MCF 10A (cell line): ENCODE results near the gene C6orf136. TPM values are rescaled to one million over a fixed set of nuclear protein-coding genes. Genes with fewer than 3 reads are reported as not detected.

Experiments
- BruUV-seq: library from RNA; stranded (reverse); fragments of 400-500 nt; replicated peaks from 2 replicates; lab custom pipeline; 2021; lab: Mats Ljungman, UMichigan
- CTCF ChIA-PET: fragments of 300-600 bp; sonication (Branson Sonifier 250); formaldehyde crosslinking; extraction: SDS; loops from one replicate; lab custom pipeline; 2021; ENCODE audit warnings: antibody characterized with exemption, inconsistent platforms; lab: Yijun Ruan, JAX
- POLR2A ChIA-PET: fragments of 300-600, 350-650 bp; sonication (Branson Sonifier 250); formaldehyde crosslinking; extraction: SDS; loops from one replicate; lab custom pipeline; 2020; ENCODE audit warnings: antibody characterized with exemption, inconsistent platforms; lab: Yijun Ruan, JAX
- DNase-seq: peaks from one replicate; pipeline ENCODE4 v3.0.0-alpha.2; 2018; ENCODE audit not compliant: unreplicated experiment
- H3K27ac Mint-ChIP-seq: one replicate; pipeline ENCODE4 v1.8.0; 2022; ENCODE audit warnings: mild to moderate bottlenecking, low read depth, mixed read lengths; ENCODE audit not compliant: unreplicated experiment
- H3K27me3 Mint-ChIP-seq: one replicate; pipeline ENCODE4 v1.8.0; 2022; ENCODE audit warnings: mixed read lengths; ENCODE audit not compliant: insufficient read depth, unreplicated experiment
- H3K36me3 Mint-ChIP-seq: one replicate; pipeline ENCODE4 v1.8.0; 2022; ENCODE audit warnings: mild to moderate bottlenecking, moderate library complexity, mixed read lengths; ENCODE audit not compliant: insufficient read depth, unreplicated experiment
- H3K4me1 Mint-ChIP-seq: one replicate; pipeline ENCODE4 v1.8.0; 2022; ENCODE audit warnings: mixed read lengths; ENCODE audit not compliant: insufficient read depth, unreplicated experiment
- H3K4me3 Mint-ChIP-seq: one replicate; pipeline ENCODE4 v1.8.0; 2022; ENCODE audit warnings: mild to moderate bottlenecking, moderate library complexity, mixed read lengths; ENCODE audit not compliant: unreplicated experiment
- H3K9me3 Mint-ChIP-seq: one replicate; pipeline ENCODE4 v1.8.0; 2022; ENCODE audit warnings: mixed read lengths; ENCODE audit not compliant: unreplicated experiment
- intact Hi-C: fragments of 100-400 bp; cut with micrococcal nuclease; formaldehyde crosslinking; loops from 2 replicates; pipeline ENCODE4 v1.14.1; 2022
- total RNA-seq: library from RNA; stranded (reverse); gene quantifications from 2 replicates; pipeline ENCODE4 v1.2.3, GENCODE V29; 2022
- TF ChIP-seq, protein P1 (sequence below): fragments of 200-600 bp; IDR thresholded peaks from one replicate; pipeline ENCODE4 v1.8.0; 2022; ENCODE audit warnings: antibody characterized with exemption, mild to moderate bottlenecking; ENCODE audit not compliant: unreplicated experiment

The C6orf136 gene
- total RNA-seq, 1 experiment from 2014 or later: 10.3 TPM

DNA sequence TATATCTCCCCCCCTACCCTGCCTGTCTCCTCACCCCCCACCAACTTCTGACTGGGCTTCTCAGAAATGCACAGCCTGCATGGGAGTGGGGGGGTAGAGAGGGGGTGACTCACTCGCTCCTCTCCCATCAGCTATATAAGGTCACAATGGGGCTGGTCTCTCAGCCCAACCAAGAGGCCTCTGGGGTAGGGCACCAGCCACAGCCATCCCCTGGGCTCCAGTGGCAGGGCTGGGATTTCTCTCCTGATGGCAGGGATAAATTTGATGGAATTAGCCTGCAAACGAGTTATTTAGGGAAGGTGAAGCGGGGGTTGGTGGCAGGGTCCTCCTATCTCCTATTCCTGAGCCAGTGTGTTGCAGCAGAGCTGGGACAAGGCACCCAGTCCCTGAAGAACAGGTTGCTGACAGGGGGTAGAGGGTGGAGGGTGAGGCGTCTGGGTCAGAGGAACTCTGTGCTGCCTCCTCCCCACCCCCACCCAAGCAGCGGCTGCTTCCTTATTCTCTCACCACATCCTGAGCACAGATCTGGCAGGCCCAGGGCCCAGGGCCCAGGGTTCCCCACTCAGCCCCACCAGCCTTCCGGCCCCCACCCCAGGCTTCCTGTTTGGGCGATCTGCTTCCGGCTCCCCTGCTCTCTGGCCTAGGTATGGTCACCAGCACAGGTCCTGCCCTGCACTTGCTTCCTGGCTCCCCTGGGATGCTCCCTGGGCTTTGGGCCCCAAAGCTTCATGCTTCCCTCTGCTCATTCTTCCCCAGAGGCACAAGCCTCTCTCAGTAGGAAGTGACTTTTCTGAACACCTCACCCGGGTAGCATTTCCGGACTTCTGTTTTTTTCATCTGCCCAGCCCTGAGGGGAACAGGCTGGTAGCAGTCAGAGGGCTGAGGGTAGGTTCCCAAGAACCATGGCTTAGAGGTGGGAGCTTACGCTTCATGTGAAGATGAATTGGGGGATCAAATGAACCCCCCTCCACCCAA, 35.5 kb downstream of the C6orf136 start:
- no peaks in the 10 kb centered on the region for H3K9me3 Mint-ChIP-seq
- TF ChIP-seq, protein P1, sequence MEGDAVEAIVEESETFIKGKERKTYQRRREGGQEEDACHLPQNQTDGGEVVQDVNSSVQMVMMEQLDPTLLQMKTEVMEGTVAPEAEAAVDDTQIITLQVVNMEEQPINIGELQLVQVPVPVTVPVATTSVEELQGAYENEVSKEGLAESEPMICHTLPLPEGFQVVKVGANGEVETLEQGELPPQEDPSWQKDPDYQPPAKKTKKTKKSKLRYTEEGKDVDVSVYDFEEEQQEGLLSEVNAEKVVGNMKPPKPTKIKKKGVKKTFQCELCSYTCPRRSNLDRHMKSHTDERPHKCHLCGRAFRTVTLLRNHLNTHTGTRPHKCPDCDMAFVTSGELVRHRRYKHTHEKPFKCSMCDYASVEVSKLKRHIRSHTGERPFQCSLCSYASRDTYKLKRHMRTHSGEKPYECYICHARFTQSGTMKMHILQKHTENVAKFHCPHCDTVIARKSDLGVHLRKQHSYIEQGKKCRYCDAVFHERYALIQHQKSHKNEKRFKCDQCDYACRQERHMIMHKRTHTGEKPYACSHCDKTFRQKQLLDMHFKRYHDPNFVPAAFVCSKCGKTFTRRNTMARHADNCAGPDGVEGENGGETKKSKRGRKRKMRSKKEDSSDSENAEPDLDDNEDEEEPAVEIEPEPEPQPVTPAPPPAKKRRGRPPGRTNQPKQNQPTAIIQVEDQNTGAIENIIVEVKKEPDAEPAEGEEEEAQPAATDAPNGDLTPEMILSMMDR: no peak
- no peaks in the 10 kb centered on the region for H3K27me3 Mint-ChIP-seq
- H3K36me3 Mint-ChIP-seq: peaks cover 65% of the 10 kb centered on the region
- intact Hi-C loops: no loop called here
- BruUV-seq: no TSS peak
- peaks cover 49% of the 10 kb centered on the region for H3K4me1 Mint-ChIP-seq
- ChIA-PET CTCF (interaction anchor here (0.6 to 17.5 kb wide), 6 partner anchors 10 to 885 kb away, joined by 3 to 537 read pairs (median 4); partner anchors contain the start of genes DHX16, MDC1 and TUBB), POLR2A (interaction anchor here (0.6 to 6.5 kb wide), 15 partner anchors 9 to 1009 kb away, joined by 3 to 251 read pairs (median 7); partner anchors contain the start of genes DDR1, DHX16, FLOT1 and MDC1)
- peak overlapping the region; percentile 94 for H3K4me3 Mint-ChIP-seq
- peak; percentile 68 for DNase-seq
- peak overlapping the region; percentile 80 for H3K27ac Mint-ChIP-seq

DNA sequence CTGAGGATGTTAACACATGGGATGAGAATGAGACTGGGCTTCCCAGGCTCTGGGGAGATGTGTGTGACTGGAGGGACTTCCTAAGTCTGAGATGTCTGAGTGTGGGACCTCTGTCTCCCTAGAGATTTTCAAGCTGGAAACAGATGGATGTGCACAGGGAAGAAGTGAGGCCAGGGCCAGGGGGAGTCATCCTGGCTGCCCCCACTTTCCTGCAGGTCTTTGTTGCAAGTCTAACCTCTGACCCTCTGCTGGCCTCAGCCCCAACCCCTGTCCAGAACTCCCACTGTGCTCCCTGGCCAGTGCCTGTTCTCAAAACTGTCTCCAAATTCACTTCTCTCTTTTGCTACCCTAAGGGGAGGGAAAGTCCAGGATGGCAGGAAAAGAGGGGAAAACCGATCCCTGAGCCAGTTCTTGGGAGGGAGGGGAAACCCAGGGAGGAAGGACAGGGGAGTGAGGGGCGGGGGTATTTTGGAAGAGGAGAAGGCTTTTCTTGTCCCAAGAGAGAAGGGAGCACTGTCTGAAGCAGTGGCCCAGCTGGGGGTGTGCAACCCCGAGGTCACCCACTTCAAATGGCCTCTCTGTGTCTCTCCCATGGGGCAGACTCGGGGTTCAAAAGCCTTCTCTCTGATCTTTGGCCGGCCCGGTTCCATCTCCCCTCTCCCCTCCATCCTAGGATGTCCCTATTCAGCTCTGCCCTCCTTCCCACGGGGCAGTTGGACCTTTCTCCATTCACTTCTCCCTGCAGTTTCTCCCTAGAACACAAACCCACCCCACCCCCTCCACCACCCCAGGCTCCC, 36.4 kb downstream of the C6orf136 start:
- Mint-ChIP-seq H3K4me3 (peak overlapping the region; percentile 94), H3K27ac (peak overlapping the region; percentile 80), H3K4me1 (peaks cover 56% of the 10 kb centered on the region), H3K36me3 (peaks cover 56% of the 10 kb centered on the region), H3K27me3 (no peaks in the 10 kb centered on the region), H3K9me3 (no peaks in the 10 kb centered on the region)
- CTCF ChIA-PET: interaction anchor here (0.7 to 17.5 kb wide), 3 partner anchors 43 to 65 kb away, joined by 3 to 537 read pairs (median 3); partner anchors contain the start of genes MDC1 and TUBB
- DNase-seq: peak; percentile 39
- TF ChIP-seq, protein P1: no peak
- intact Hi-C loops: no loop called here
- POLR2A ChIA-PET: interaction anchor here (0.6 to 6.5 kb wide), 14 partner anchors 11 to 280 kb away, joined by 3 to 251 read pairs (median 6); partner anchors contain the start of genes DDR1, DHX16, FLOT1 and MDC1
- BruUV-seq: no TSS peak

DNA sequence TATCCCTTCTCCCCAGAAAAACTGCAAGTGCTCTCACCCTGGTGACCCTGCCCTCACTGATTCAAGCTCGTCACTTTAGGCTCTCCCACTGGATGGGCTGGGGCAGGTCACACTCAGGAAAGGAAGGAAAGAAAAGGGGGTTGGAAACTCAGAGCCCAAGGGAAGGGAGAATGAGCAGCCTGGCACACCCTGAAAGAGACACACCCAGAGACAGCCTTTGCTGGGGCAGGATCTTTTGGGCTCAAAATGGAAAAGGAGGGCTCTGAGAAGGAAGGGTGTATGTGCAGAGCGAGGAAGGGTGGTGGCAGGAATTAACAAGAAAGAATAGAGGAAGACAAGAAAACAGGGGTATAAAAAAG, 37.0 kb downstream of the C6orf136 start:
- BruUV-seq: no TSS peak
- POLR2A ChIA-PET: interaction anchor here (0.6 to 6.5 kb wide), 14 partner anchors 11 to 280 kb away, joined by 3 to 251 read pairs (median 4); partner anchors contain the start of genes DDR1, DHX16, FLOT1 and MDC1
- Mint-ChIP-seq H3K27me3 (no peaks in the 10 kb centered on the region), H3K4me3 (peak overlapping the region; percentile 94), H3K36me3 (peaks cover 50% of the 10 kb centered on the region), H3K27ac (peak overlapping the region; percentile 80), H3K4me1 (peaks cover 61% of the 10 kb centered on the region), H3K9me3 (no peaks in the 10 kb centered on the region)
- DNase-seq: no peak
- TF ChIP-seq, protein P1: no peak
- CTCF ChIA-PET: interaction anchor here (0.7 to 17.5 kb wide), 3 partner anchors 43 to 66 kb away, joined by 3 to 537 read pairs (median 3); partner anchors contain the start of genes MDC1 and TUBB
- intact Hi-C loops: no loop called here
